HCT116 (cell line): Measurements from ENCODE around the gene SH3TC2. TPM values are rescaled to one million over a fixed set of nuclear protein-coding genes. Genes with fewer than 3 reads are reported as not detected.

Experiments used
- ATAC-seq: fragments of 200-7000 bp; cut with Tn5 transposase; 2 replicates; pipeline ENCODE4 v1.9.1; 2020; ENCODE audit warnings: mild to moderate bottlenecking, moderate library complexity
- BruUV-seq: library from RNA; stranded (reverse); fragments of 400-500 nt; replicated peaks from 2 replicates; lab custom pipeline; 2021; lab: Mats Ljungman, UMichigan
- CTCF ChIA-PET: fragments of 300-600 bp; sonication (Branson Sonifier 250); formaldehyde crosslinking; loops from one replicate; lab custom pipeline; 2021; ENCODE audit warnings: antibody characterized with exemption; lab: Charles Lee
- POLR2A ChIA-PET: fragments of 300-600, 350-600 bp; sonication (Branson Sonifier 250); formaldehyde crosslinking; loops from one replicate; lab custom pipeline; 2021; ENCODE audit warnings: antibody characterized with exemption; lab: Charles Lee
- RAD21 ChIA-PET, 2 experiments: fragments of 300-600 bp; sonication (Branson Sonifier 250); formaldehyde crosslinking; loops; one replicate each; lab custom pipeline; 2023; ENCODE audit warnings: low total read pairs in 2 of 2; ENCODE audit not compliant: uncharacterized antibody in 2 of 2, unreplicated experiment in 2 of 2, low non-redundant PET in 1 of 2; lab: Charles Lee
- DNase-seq: peaks from one replicate; pipeline ENCODE4 v3.0.0-alpha.2; 2010; ENCODE audit warnings: low read depth, low spot score
- H2AFZ ChIP-seq: fragments of 200-600 bp; shearing (Covaris generic), sonication (generic); 2 replicates; pipeline ENCODE4 v1.6.1; 2017; ENCODE audit warnings: low read depth, mixed run types, mixed read lengths, antibody characterized with exemption, low read length; ENCODE audit not compliant: poor library complexity, severe bottlenecking
- H3K27ac ChIP-seq: 2 replicates; pipeline ENCODE4 v1.5.1; 2012; ENCODE audit warnings: low read depth, low read length
- H3K27me3 ChIP-seq: fragments of 200-600 bp; sonication (generic); 2 replicates; pipeline ENCODE4 v1.6.1; 2016; ENCODE audit warnings: mixed run types, low read length, mixed read lengths; ENCODE audit not compliant: insufficient read depth
- H3K36me3 ChIP-seq, 2 experiments: fragments of 200-500 bp in 1 of 2; fragments of 200-600 bp in 1 of 2; sonication (Bioruptor generic) in 1 of 2; sonication (generic) in 1 of 2; 2 replicates each; pipeline versions ENCODE4 v1.5.1 to v1.6.1; 2014 to 2016; ENCODE audit warnings: low read length in 2 of 2, inconsistent platforms in 1 of 2, mixed read lengths in 1 of 2, mixed run types in 1 of 2; ENCODE audit not compliant: insufficient read depth in 2 of 2, control insufficient read depth in 1 of 2
- H3K4me1 ChIP-seq, 2 experiments: fragments of 200-600 bp in 1 of 2; sonication (generic) in 1 of 2; 2 replicates each; pipeline versions ENCODE4 v1.5.1 to v1.6.1; 2012 to 2017; ENCODE audit warnings: low read length in 2 of 2, inconsistent platforms in 1 of 2, mild to moderate bottlenecking in 1 of 2, mixed read lengths in 1 of 2, mixed run types in 1 of 2, moderate library complexity in 1 of 2; ENCODE audit not compliant: insufficient read depth in 2 of 2, control insufficient read depth in 1 of 2
- H3K4me2 ChIP-seq: fragments of 200-600 bp; sonication (generic); 2 replicates; pipeline ENCODE4 v1.6.1; 2017; ENCODE audit warnings: mixed run types, low read length, mixed read lengths
- H3K4me3 ChIP-seq, 2 experiments: fragments of 200-600 bp in 1 of 2; sonication (generic) in 1 of 2; replicated peaks in 1 of 2; 2 replicates each; pipeline ENCODE4 v1.5.1; 2011 to 2016; ENCODE audit warnings: low read length in 2 of 2, control low read depth in 1 of 2, low read depth in 1 of 2, mild to moderate bottlenecking in 1 of 2, mixed read lengths in 1 of 2, mixed run types in 1 of 2
- H3K79me2 ChIP-seq: fragments of 200-600 bp; sonication (generic); 2 replicates; pipeline ENCODE4 v1.6.1; 2017; ENCODE audit warnings: mild to moderate bottlenecking, mixed run types, low read length, moderate library complexity, mixed read lengths; ENCODE audit not compliant: insufficient read depth
- H3K9ac ChIP-seq: fragments of 200-600 bp; sonication (generic); 2 replicates; pipeline ENCODE4 v1.6.1; 2016; ENCODE audit warnings: low read length, mixed read lengths
- H3K9me2 ChIP-seq: fragments of 200-600 bp; sonication (generic), shearing (Covaris generic); 2 replicates; pipeline ENCODE4 v1.6.1; 2017; ENCODE audit warnings: mixed run types, mild to moderate bottlenecking, moderate library complexity; ENCODE audit not compliant: insufficient read depth
- H3K9me3 ChIP-seq, 2 experiments: fragments of 200-500 bp in 1 of 2; fragments of 200-600 bp in 1 of 2; sonication (Bioruptor generic) in 1 of 2; sonication (generic) in 1 of 2; 2 replicates each; pipeline ENCODE4 v1.6.1; 2014 to 2017; ENCODE audit warnings: low read length in 2 of 2, mixed read lengths in 2 of 2, inconsistent platforms in 1 of 2, low read depth in 1 of 2, mild to moderate bottlenecking in 1 of 2, mixed run types in 1 of 2, moderate library complexity in 1 of 2; ENCODE audit not compliant: control insufficient read depth in 1 of 2, insufficient read depth in 1 of 2
- H4K20me1 ChIP-seq: fragments of 200-600 bp; sonication (generic), shearing (Covaris generic); 2 replicates; pipeline ENCODE4 v1.6.1; 2017; ENCODE audit warnings: mixed run types, mild to moderate bottlenecking, moderate library complexity; ENCODE audit not compliant: insufficient read depth
- CTCF ChIP-seq, 3 experiments: fragments of 200-600 bp in 1 of 3; sonication (generic) in 1 of 3; IDR thresholded peaks in 2 of 3; conservative IDR thresholded peaks in 1 of 3; 2 replicates each; pipeline ENCODE4 v1.5.1; 2012 to 2017; ENCODE audit warnings: low read depth in 2 of 3, low read length in 2 of 3, antibody characterized with exemption in 1 of 3, borderline replicate concordance in 1 of 3, control low read depth in 1 of 3, mild to moderate bottlenecking in 1 of 3, mixed read lengths in 1 of 3, mixed run types in 1 of 3, moderate library complexity in 1 of 3; ENCODE audit not compliant: insufficient read depth in 1 of 3
- FOSL1 ChIP-seq: IDR thresholded peaks from 2 replicates; pipeline ENCODE4 v1.6.1; 2012; ENCODE audit warnings: low read depth
- JUND ChIP-seq: IDR thresholded peaks from 2 replicates; pipeline ENCODE4 v1.6.1; 2012
- MAX ChIP-seq: IDR thresholded peaks from 2 replicates; pipeline ENCODE4 v1.6.1; 2012
- RAD21 ChIP-seq: IDR thresholded peaks from 2 replicates; pipeline ENCODE4 v1.6.1; 2012; ENCODE audit warnings: low read depth, mild to moderate bottlenecking
- SRF ChIP-seq: IDR thresholded peaks from 2 replicates; pipeline ENCODE4 v1.6.1; 2012; ENCODE audit warnings: low read depth
- ZBTB33 ChIP-seq: IDR thresholded peaks from 2 replicates; pipeline ENCODE4 v1.6.1; 2011; ENCODE audit warnings: mild to moderate bottlenecking, low read length, moderate library complexity; ENCODE audit not compliant: insufficient replicate concordance; ENCODE audit errors: extremely low read depth
- intact Hi-C: fragments of 100-400 bp; cut with micrococcal nuclease; formaldehyde crosslinking; loops from 2 replicates; pipeline ENCODE4 v1.10.0; 2022
- total RNA-seq: library from RNA; stranded (reverse); gene quantifications from one replicate; pipeline ENCODE4 v1.2.1, GENCODE V29; 2021; ENCODE audit not compliant: unreplicated experiment

SH3TC2 gene
- total RNA-seq, 1 experiment from 2014 or later, result 12.8 TPM

GRCh38 chr5:148969291-148969690 is 93.6 kb downstream of the SH3TC2 start:
- intact Hi-C loops, result no loop called here
- Histone ChIP-seq H3K4me3 (no peak overlapping the region), H3K9me2 (no peaks in the 10 kb centered on the region), H2AFZ (no peak overlapping the region), H3K4me1 (peaks cover 25 to 67% of the 10 kb centered on the region in 2 experiments), H3K27me3 (no peaks in the 10 kb centered on the region)
- DNase-seq, result no peak
- no peak for TF ChIP-seq FOSL1
- no peak for TF ChIP-seq ZBTB33
- no peak for TF ChIP-seq SRF
- peak; percentile 44 for TF ChIP-seq RAD21
- TF ChIP-seq MAX, result no peak
- TF ChIP-seq JUND, result no peak
- peak; percentile 9 to 38 (median 38); a peak in 3 of 6 replicates for TF ChIP-seq CTCF (IDR thresholded peaks at IDR 0.05 in 2 of 3, conservative IDR thresholded peaks at IDR 0.05 in 1 of 3; ENCODE audit: borderline replicate concordance in 1 of 3, insufficient read depth in 1 of 3, low read depth in 2 of 3, low read length in 2 of 3)
- TF ChIP-seq, all 23 proteins: peak for 2
- POLR2A ChIA-PET, result interaction anchor here (0.6 to 1.3 kb wide), 4 partner anchors 11 to 228 kb away, joined by 3 to 5 read pairs (median 4); no protein-coding TSS in a partner anchor
- RAD21 ChIA-PET, result interaction anchor here in 1 of 2 experiments (0.8 to 1.0 kb wide), 2 partner anchors 67 to 145 kb away, joined by 3 to 7 read pairs; no protein-coding TSS in a partner anchor
- no peaks in the 10 kb centered on the region for H3K36me3 ChIP-seq
- no peaks in the 10 kb centered on the region for H4K20me1 ChIP-seq
- CTCF ChIA-PET, result interaction anchor here (0.6 to 3.0 kb wide), 10 partner anchors 9 to 238 kb away, joined by 3 to 28 read pairs (median 6); no protein-coding TSS in a partner anchor
- peak; percentile 37; the same call in 1 of the 2 replicates for ATAC-seq
- H3K9me3 ChIP-seq, result no peaks in the 10 kb centered on the region
- no peaks in the 10 kb centered on the region for H3K79me2 ChIP-seq
- no peak overlapping the region for H3K27ac ChIP-seq
- no peak overlapping the region for H3K4me2 ChIP-seq
- no peak overlapping the region for H3K9ac ChIP-seq
- BruUV-seq, result no TSS peak
